Suprapubic skin (tissue), 3 donors: ENCODE data around the gene NELL1.

Experiments
- CTCF ChIP-seq, 2 donors: fragments of 200-600 bp in 1 of 2; fragments of 450-650 bp in 1 of 2; sonication (generic) in 1 of 2; IDR thresholded peaks; one replicate each; pipeline ENCODE4 v1.5.1; 2016 to 2019; ENCODE audit warnings: antibody characterized with exemption in 2 of 2, mild to moderate bottlenecking in 1 of 2, moderate library complexity in 1 of 2
- EP300 ChIP-seq: sonication (generic); formaldehyde crosslinking; IDR thresholded peaks from one replicate; pipeline ENCODE4 v1.6.1; 2017; ENCODE audit warnings: antibody characterized with exemption
- POLR2A ChIP-seq, 2 donors: fragments of 450-650 bp; IDR thresholded peaks; one replicate each; pipeline ENCODE4 v1.6.1; 2017; ENCODE audit warnings: antibody characterized with exemption in 2 of 2, mild to moderate bottlenecking in 2 of 2, moderate library complexity in 2 of 2

DNA sequence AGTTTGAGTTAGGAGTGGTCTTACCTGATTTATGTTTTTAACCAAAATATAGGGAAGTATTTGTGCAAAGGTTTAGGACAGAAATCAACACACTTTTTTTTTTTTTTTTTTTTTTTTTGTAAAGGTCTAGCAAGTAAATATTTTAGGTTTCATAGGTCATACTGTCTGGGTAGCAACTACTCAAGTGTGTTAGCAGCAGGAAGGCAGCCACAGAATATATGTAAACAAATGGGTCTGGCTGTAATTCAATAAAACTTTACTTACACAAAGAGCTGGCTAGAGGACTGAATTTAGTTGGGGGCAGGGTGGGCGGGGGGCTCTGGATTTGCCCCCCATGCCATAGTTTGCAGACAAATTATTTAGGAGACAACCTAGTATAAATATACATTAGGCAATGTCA lies 510.4 kb downstream of the NELL1 start:
- TF ChIP-seq EP300 (no peak), CTCF (IDR thresholded peaks at IDR 0.05) (no peak), POLR2A (IDR thresholded peaks at IDR 0.05) (no peak)
